ENCODE results near the gene SSH3.

DNA sequence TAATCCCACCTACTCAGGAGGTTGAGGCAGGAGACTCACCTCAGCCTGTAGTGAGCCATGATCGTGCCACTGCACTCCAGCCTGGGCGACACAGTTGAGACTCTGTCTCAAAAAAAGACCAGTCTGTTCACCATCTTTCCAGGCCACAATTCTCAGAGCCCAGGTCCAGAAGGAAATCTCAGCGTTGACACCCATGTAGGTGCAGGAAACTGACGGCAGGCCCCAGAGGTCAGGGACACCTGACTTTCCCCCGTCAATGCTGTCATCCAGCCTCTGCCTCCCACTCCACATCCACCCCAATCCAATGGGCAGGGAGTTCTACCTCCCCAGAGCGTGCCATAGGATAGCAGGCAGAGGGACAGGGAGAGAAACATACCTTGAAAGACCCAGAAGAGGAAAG lies 42.9 kb upstream of the SSH3 start:
- TF ChIP-seq TCF12 (IDR thresholded peaks at IDR 0.05; ENCODE audit: low read depth) (no peak), USF1 (IDR thresholded peaks at IDR 0.05) (no peak), YY1 (IDR thresholded peaks at IDR 0.05; ENCODE audit: low read depth) (no peak), MAX (IDR thresholded peaks at IDR 0.05) (no peak), RAD21 (IDR thresholded peaks at IDR 0.05; ENCODE audit: low read depth) (no peak), FOXM1 (IDR thresholded peaks at IDR 0.05; ENCODE audit: borderline replicate concordance, low read depth) (no peak), CREB1 (IDR thresholded peaks at IDR 0.05; ENCODE audit: low read depth) (no peak), EP300 (IDR thresholded peaks at IDR 0.05; ENCODE audit: borderline replicate concordance) (no peak), TAF1 (IDR thresholded peaks at IDR 0.05; ENCODE audit: low read depth) (no peak), NFIC (IDR thresholded peaks at IDR 0.05) (no peak), TEAD4 (IDR thresholded peaks at IDR 0.05) (no peak), CEBPB (IDR thresholded peaks at IDR 0.05) (no peak), EGR1 (IDR thresholded peaks at IDR 0.05) (no peak)
- TF ChIP-seq, protein P1, sequence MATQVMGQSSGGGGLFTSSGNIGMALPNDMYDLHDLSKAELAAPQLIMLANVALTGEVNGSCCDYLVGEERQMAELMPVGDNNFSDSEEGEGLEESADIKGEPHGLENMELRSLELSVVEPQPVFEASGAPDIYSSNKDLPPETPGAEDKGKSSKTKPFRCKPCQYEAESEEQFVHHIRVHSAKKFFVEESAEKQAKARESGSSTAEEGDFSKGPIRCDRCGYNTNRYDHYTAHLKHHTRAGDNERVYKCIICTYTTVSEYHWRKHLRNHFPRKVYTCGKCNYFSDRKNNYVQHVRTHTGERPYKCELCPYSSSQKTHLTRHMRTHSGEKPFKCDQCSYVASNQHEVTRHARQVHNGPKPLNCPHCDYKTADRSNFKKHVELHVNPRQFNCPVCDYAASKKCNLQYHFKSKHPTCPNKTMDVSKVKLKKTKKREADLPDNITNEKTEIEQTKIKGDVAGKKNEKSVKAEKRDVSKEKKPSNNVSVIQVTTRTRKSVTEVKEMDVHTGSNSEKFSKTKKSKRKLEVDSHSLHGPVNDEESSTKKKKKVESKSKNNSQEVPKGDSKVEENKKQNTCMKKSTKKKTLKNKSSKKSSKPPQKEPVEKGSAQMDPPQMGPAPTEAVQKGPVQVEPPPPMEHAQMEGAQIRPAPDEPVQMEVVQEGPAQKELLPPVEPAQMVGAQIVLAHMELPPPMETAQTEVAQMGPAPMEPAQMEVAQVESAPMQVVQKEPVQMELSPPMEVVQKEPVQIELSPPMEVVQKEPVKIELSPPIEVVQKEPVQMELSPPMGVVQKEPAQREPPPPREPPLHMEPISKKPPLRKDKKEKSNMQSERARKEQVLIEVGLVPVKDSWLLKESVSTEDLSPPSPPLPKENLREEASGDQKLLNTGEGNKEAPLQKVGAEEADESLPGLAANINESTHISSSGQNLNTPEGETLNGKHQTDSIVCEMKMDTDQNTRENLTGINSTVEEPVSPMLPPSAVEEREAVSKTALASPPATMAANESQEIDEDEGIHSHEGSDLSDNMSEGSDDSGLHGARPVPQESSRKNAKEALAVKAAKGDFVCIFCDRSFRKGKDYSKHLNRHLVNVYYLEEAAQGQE (IDR thresholded peaks at IDR 0.05; ENCODE audit: low read depth) = no peak
